GM21717 (cell line): ENCODE results near the gene WWC1.

ENCODE experiments used
- ATAC-seq: cut with Tn5 transposase; IDR thresholded peaks from one replicate; pipeline ENCODE4 v1.9.1; 2021; ENCODE audit warnings: mild to moderate bottlenecking, moderate library complexity; ENCODE audit not compliant: unreplicated experiment

Gene WWC1

DNA sequence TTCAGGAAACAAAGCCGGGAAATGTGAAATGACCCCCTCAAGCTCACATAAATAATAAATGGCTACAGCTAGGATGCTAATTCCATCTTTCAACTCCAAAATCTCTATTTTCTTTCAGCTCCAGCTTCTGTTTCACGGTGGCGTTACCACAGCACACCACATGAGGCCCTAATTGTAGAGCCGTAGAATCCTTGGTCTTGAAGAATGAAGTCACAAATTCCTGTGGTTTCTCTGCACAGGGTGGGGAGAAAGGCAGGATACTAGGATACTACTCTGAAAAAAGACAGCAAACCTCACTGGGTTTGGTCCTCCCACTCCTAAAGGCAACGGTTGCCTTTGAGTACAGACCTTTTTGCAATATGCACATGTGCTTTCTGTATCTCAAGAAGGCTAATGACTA is 180.9 kb downstream of the WWC1 start:
- ATAC-seq, result no peak

DNA sequence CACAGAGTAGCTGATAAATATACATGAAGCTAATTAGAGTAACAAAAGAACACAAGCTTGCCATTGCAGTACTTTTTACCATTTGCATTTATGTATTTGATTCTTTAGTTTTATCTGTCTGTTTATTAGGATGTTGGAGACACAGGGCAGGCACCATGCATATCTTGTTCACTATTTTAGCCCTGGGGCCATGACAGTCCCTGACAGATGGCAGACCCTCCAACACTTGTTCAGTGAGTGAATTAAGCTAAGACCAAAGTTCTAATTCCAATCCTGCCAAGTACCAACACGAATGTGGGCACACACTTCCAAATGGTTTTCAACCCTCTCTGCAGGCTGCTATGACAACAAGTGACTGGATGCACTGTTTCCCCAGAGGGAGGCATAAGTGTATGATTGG is 182.9 kb downstream of the WWC1 start:
- no peak for ATAC-seq

DNA sequence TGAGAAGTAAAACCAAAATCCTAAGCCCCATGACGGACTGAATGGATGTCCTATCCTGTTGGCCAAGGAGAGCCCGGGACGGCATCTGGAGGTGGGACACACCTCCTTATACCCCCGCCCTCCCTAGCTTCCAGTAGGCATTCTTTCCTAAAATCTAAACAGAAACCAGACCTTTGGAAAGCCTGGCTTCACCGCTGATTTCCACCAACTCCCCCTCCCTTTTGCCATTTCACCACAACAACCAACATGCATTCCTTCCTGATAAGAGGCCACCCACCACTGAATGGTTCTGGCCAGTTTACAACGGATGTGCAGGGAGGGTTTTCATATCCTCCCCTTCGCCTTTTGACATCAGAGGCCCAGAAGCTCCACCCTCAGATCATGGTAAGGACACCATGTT is 185.6 kb downstream of the WWC1 start:
- ATAC-seq, result no peak

DNA sequence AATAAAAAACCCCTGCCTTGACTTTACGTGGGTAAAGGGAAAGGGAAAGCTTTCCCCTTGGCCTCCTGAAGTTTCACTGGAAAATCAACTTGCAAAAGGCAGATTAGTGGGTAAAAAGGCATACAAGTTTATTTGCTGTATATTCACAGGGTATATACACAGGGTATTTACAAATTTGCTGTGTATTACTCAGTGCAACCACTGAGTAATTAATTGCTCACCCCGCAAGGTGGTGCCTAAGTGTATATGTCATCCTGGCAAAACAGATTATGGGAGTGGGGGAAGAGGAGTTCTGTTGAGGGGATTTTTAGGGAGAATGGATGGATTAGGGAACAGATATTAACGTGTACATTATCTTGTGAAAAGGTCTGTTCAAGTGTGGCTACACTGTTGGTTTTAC is 187.7 kb downstream of the WWC1 start:
- no peak for ATAC-seq

DNA sequence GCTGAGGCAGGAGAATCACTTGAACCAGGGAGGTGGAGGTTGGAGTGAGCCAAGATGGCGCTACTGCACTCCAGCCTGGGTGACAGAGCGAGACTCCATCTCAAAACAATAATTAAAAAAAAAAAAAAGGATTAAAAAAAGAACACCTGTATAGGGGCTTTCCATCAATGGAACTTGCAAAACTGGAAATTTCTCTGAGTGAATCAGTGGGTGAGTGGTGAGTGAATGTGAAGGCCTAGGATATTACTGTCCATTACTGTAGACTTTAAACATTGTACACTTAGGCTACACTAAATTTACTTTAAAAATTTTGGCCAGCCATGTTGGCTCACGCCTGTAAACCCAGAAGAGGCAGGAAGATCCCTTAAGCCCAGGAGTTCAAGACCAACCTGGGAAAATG is 189.2 kb downstream of the WWC1 start:
- ATAC-seq, result no peak

DNA sequence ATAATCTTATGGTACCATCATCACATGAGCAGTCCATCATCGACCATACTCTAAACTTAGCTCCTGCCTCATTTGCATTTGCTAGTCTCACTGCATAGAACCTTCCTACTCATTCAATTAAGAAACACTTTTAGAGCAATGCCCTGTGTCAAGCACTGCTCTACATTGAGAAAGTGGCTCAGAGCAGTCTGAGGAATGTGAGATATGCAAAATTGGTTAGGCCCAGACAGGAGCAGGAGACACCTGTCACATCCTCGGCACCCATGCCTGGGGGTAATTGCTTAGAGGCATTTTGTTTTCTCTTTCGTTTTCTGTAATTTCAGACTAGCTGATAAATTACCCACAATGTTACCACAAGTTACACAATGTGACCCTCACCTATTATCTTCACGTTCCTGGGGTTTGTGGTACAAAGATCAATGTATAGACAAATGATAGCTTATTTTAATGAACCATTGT is 189.9 kb downstream of the WWC1 start:
- peak; percentile 99 for ATAC-seq

DNA sequence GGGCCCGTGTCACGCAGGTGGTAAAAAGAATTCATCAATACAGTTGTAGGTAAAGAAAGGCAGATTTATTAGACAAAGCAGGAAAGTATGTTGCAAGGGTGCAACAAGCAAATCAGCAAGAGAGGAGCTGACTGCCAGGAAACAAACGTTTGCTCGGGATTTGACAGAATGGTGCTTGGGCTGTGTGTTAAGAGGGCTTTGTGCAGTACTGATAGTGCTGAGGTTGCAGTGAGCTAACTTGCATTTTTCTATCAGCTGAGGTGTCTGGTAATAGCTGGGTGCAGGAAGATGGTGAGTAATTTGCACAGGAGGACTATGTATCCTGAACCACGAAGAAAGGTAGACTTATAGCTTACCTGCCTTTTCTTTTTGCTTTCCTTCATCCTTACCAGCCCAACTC is 190.9 kb downstream of the WWC1 start:
- no peak for ATAC-seq

DNA sequence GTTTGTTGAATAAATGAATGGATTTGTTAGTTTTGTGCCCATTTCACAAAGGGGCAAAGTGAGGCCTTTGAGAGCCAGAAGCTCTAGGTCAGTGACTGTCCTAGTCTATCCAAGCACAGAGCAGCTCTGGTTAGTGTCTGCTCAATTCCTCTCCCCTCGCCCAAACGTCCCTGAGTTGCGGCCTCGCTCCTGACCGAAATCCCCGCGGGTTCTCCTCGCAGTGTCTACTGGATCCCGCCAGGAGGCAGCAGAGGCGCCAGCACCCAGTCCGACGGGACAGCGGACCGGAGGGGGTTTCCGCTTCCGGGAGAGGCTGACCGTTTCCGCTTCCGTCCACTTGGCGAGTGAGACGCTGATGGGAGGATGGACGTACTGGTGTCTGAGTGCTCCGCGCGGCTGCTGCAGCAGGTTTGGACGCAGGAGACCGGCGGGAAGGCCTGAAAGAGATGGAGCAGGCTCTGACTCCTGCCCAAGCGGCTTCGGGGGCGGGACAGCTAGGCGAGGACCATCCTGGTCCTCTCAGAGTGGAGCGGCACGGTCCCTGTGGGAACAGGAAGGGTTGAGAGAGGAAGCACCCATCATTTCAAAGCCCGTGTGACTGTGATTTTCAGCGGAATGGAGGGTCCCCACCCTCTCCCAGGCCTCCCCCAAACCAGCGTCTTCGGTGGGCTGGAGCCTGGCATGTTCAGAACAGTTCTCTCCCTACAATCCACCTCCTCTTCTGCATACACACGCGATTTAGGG is 194.9 kb downstream of the WWC1 start, which contains the start of gene RARS1:
Gene RARS1 (plus strand): TSS at position 336 of the 744 bp plus-strand sequence. CDS start 28 bp downstream, at position 364.
- ATAC-seq, result peak; percentile 75

DNA sequence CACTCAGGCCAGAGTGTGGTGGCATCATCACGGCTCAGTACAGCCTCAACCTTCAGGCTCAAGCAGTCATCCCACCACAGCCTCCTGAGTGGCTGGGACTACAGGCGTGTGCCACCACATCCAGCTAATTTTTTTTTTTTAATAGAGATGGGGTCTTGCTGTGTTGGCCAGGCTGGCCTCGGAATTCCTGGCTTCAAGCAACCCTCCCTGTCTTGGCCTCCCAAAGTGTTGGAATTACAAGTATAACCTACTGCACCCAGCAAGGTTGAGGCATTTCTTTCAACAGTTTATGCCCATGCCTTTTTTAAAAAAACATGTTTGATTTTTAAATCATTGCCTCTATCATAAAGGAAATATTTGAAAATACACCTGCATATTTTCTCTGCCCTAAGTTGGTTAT is 197.6 kb downstream of the WWC1 start:
- ATAC-seq, result no peak

DNA sequence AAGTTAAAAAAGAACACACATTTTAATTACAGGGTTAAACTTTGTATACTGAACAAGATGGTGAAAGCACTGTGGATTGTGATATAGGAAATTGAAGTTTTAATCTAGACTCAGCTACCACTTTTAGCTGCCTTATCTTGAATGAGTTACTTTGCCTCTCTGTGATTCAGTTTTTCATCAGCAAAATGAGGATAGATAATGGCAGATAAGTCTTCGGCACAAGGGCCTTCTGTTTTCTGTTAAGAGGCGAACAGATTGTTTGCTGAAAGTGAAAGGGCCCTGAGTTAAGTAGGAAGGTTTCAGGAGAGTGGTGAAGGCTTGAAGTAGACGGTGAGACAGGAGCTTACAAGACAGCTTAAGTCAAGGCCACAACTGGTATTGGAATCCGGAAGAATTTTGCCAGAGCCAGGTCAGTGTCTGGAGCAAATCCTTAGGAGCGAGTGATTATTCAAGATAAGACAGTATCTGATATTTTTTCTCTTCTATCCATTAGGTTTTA is 202.7 kb downstream of the WWC1 start:
- ATAC-seq, result no peak

DNA sequence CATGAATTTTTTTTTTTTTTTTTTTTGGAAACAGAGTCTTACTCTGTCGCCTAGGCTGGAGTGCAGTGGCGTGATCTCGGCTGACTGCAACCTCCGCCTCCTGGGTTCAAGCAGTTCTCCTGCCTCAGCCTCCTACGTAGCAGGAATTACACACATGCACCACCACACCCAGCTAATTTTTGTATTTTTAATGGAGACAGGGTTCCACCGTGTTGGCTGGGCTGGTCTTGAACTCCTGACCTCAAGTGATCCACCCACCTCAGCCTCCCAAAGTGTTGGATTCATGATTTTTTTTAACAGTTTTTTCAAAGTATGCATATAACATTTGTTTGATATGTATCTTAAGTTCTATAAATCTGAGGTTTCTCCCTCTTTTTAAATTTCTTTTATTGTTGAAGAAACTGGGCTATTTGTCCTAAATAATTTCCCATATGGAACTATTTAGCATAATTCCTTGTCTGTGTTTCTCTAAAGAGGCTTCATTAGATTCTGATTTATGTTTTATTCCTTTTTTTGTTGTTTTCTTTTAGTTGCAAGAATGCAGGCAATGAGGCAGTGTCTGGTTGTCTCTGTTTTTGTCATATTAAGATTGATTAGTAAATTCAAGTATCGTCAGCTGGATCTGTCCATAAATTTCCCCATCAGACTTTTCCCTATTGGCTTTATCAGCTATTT is 211.3 kb downstream of the WWC1 start:
- ATAC-seq, result no peak

DNA sequence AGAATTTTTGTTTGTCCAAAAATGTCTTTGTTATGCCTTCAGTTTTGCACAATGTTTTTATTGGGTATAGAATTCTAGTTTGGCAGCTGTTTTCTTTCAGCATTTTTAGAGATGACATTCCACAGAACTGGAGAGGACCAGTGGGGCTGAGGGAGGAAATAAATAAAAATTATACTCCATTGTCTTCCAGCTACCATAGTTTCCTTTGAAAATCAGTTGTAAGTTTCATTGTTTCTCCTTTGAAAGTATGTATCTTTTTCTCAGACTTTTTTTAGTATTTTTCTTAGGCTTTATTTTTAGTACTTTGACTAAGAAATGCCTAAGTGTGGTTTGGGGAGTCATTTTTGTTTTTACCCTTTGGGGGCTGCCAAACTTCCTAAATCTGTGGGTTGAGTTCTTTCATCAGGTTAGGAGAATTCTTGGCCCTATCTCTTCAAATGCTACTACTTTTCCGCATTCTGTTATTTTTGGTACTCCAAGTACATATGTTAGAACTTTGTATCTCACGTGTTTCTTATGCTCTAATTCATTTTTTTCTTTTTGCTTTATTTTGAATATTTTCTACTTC is 222.5 kb downstream of the WWC1 start:
- ATAC-seq, result no peak
